ENCODE results near the gene SLC24A4.

Gene SLC24A4

DNA sequence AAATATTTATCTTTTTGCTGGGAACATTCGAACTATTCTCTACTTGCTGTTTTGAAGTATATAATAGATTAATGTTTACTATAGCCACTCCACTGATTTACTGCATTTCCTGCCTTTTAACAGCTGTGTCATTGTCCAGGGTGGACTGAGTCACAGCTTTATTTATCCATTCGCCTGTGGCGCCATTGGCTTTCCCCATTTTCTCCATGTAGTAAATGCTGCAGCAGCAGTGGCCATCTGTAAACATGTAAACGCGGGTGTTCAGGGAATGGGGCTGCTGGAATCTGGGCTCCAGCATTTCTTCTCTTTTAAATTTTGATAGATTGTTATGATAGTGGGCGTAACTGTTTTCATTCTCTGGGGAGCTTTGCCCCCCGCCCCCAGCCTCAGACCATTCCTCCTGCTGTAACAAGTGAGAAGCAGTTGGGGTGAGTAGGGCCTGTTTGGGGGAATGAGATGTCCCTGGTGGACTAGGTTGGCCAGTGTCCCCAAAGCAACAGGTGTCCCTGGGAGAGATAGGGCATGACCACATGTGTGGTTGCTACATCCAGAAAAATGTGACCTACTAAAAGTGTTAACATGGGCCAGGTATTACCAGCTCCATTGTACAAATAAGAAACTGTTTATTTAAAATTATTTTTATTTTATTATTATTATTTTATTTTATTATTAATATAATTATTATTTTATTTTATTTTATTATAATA, 223.5 kb downstream of the SLC24A4 start:
- no peak for DNase-seq (ENCODE audit: low spot score)

DNA sequence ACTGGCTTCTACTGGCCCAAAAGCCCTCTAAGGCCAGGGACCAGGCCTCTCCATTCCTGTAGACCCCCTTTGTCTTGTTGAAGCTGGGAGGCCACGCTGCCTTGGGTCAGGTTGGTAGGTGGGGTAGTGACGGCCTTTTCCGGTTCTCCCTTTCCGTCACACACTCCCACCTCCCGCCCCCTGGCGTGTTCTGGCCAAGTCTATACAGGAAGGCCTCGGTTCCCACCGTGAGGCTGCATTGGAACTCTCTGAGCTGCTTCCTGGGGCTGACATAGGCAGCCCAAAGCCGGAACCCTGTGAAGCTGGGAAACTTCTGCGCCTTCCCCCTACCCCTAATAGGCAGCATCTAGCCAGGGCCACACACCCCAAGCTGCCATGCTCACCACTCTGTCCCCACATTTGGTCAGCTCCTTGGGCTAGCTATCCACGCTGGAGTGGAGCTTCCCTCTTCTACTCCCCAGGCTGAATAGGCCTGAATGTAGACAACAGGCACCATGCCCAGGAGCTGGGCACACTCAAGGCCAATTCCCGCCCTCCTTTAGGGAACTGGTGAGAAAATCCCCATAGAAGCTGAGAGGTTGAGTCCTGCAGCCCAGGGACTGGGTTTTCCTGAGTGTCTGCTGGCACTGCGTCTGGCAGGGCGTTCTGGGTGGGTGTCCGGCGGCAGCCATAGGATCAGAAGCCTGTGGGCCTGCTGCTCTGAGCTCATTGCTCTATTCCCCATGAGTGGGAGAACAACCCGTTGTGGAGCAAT, 226.3 kb downstream of the SLC24A4 start:
- DNase-seq (ENCODE audit: low spot score), result no peak

DNA sequence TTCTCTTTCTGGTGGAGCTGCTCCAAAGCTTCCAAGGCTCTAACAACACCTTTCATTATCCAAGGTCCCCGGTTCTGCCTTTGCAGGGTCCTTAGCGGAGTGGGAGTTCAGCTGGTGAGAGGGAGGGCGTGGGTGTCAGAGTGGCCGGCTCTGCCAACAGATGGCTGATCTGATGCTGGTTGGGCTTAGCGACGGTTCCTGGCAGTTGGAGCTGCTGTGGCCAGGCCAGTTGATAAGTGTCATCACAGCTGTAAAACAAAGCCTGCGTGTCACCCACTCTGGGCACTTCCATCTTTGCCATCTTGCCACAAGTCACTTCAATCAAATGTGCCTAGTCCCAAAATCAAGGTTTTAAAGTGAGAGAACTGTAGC, 226.9 kb downstream of the SLC24A4 start:
- no peak for DNase-seq (ENCODE audit: low spot score)

All from hepatic stellate cell (primary cell).